ENCODE measurements around the gene MSI1. TPM values are rescaled to one million over a fixed set of nuclear protein-coding genes. Genes with fewer than 3 reads are reported as not detected.

Gene MSI1
- total RNA-seq, 2 donors from 2014 or later, result 0.93 to 2.9 TPM

- Histone ChIP-seq H3K36me3 (no peaks in the 10 kb centered on the region), H3K27ac (peak overlapping the region in 1 of 2 donors; percentile 20), H3K4me1 (peaks cover 0 to 10% of the 10 kb centered on the region in 2 donors), H3K4me3 (no peak overlapping the region), H3K27me3 (no peaks in the 10 kb centered on the region), H3K9me3 (no peaks in the 10 kb centered on the region)
- no peak for TF ChIP-seq CTCF (IDR thresholded peaks at IDR 0.05)
- DNase-seq (ENCODE audit: low spot score), result no peak
Measured at GRCh38 chr12:120357104-120357503, 11.9 kb downstream of the MSI1 start.

- TF ChIP-seq CTCF (IDR thresholded peaks at IDR 0.05), result peak; percentile 47 to 90
- Histone ChIP-seq H3K9me3 (no peaks in the 10 kb centered on the region), H3K27me3 (no peaks in the 10 kb centered on the region), H3K36me3 (no peaks in the 10 kb centered on the region), H3K4me3 (no peak overlapping the region), H3K4me1 (peaks cover 0 to 5% of the 10 kb centered on the region in 2 donors), H3K27ac (peak overlapping the region in 1 of 2 donors; percentile 20)
- peak; percentile 72 for DNase-seq (ENCODE audit: low spot score)
Measured at GRCh38 chr12:120356567-120357030, 12.4 kb downstream of the MSI1 start.

GRCh38 chr12:120353556-120354317, 15.2 kb downstream of the MSI1 start:
- no peak for DNase-seq (ENCODE audit: low spot score)
- Histone ChIP-seq H3K27ac (no peak overlapping the region), H3K4me3 (no peak overlapping the region), H3K36me3 (no peaks in the 10 kb centered on the region), H3K9me3 (no peaks in the 10 kb centered on the region), H3K4me1 (no peaks in the 10 kb centered on the region), H3K27me3 (no peaks in the 10 kb centered on the region)
- TF ChIP-seq CTCF (IDR thresholded peaks at IDR 0.05), result no peak

GRCh38 chr12:120353136-120353535, 15.8 kb downstream of the MSI1 start:
- no peaks in the 10 kb centered on the region for H3K27me3 ChIP-seq
- no peaks in the 10 kb centered on the region for H3K4me1 ChIP-seq
- no peak overlapping the region for H3K4me3 ChIP-seq
- TF ChIP-seq CTCF (IDR thresholded peaks at IDR 0.05), result no peak
- no peak for DNase-seq (ENCODE audit: low spot score)
- no peaks in the 10 kb centered on the region for H3K9me3 ChIP-seq
- no peaks in the 10 kb centered on the region for H3K36me3 ChIP-seq
- H3K27ac ChIP-seq, result no peak overlapping the region

GRCh38 chr12:120352117-120352516, 16.8 kb downstream of the MSI1 start:
- Histone ChIP-seq H3K9me3 (no peaks in the 10 kb centered on the region), H3K36me3 (no peaks in the 10 kb centered on the region), H3K4me3 (no peak overlapping the region), H3K27ac (no peak overlapping the region), H3K4me1 (no peaks in the 10 kb centered on the region), H3K27me3 (no peaks in the 10 kb centered on the region)
- no peak for DNase-seq (ENCODE audit: low spot score)
- TF ChIP-seq CTCF (IDR thresholded peaks at IDR 0.05), result no peak

All from right atrium auricular region (tissue), 2 donors.